Activated T-helper 2 cell treated with anti-CD3 and anti-CD28 coated beads, Interferon-gamma antibody, Interleukin-2, Interleukin-4, amounts not matched to agents 10 μg/mL and 5 μg/mL and 100 μg/mL, durations not matched to agents 14 hours and 24 hours and 36 hours (primary cell): ENCODE measurements around the gene ANKS1A. TPM values are rescaled to one million over a fixed set of nuclear protein-coding genes. Genes with fewer than 3 reads are reported as not detected.

Experiments used
- DNase-seq: peaks from one replicate; pipeline ENCODE4 v3.0.0; 2021; ENCODE audit warnings: low spot score
- H3K27ac Mint-ChIP-seq: one replicate; pipeline ENCODE4 v1.8.0; 2021; ENCODE audit warnings: mixed read lengths
- H3K27me3 Mint-ChIP-seq: one replicate; pipeline ENCODE4 v1.8.0; 2021; ENCODE audit warnings: low read depth, mixed read lengths
- H3K36me3 Mint-ChIP-seq: one replicate; pipeline ENCODE4 v1.8.0; 2021; ENCODE audit warnings: low read depth, mixed read lengths
- H3K4me1 Mint-ChIP-seq: one replicate; pipeline ENCODE4 v1.8.0; 2021; ENCODE audit warnings: low read depth, mixed read lengths
- H3K4me3 Mint-ChIP-seq: one replicate; pipeline ENCODE4 v1.8.0; 2021; ENCODE audit warnings: low read depth, mild to moderate bottlenecking, moderate library complexity, mixed read lengths
- H3K9me3 Mint-ChIP-seq: one replicate; pipeline ENCODE4 v1.8.0; 2021; ENCODE audit warnings: mixed read lengths
- intact Hi-C: fragments of 100-400 bp; cut with micrococcal nuclease; formaldehyde crosslinking; loops from one replicate; pipeline ENCODE4 v1.15.1; 2023
- total RNA-seq: library from RNA; stranded (reverse); gene quantifications from 2 replicates; pipeline ENCODE4 v1.2.3, GENCODE V29; 2022

Gene ANKS1A
- total RNA-seq, 1 donor from 2014 or later = 7.3 TPM

DNA sequence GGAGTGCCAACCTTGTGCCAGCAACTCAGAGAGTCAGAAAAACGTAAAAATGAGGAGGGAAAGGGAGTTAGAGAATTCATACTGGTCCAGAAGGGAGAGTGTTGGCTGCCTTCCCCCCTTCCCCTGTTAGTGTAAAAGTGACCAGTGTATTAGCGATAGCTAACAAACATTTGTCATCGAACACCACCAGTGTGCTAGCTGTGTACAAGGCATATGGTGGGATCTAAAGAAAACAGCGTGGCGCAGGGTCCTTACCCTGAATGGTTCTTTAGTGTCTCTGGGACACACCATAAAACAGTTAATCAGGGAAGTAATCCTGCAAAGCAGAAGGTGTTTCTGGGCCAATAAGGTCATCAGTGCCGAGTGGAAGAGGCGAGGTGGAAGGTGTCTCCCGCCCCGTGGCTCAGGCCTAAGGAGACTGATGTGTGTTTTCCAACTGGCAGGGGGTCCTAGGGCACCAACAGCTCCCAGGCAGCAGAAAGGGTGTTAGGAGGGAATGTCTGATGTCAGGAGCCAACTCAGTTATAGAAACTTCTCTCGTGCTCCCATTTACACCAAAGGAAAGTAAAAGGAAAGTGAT lies 160.2 kb downstream of the ANKS1A start:
- no peak overlapping the region for H3K27ac Mint-ChIP-seq
- no peak overlapping the region for H3K4me3 Mint-ChIP-seq
- no peak for DNase-seq
- H3K9me3 Mint-ChIP-seq = no peaks in the 10 kb centered on the region
- peaks cover 16% of the 10 kb centered on the region for H3K4me1 Mint-ChIP-seq
- no peaks in the 10 kb centered on the region for H3K36me3 Mint-ChIP-seq
- no peaks in the 10 kb centered on the region for H3K27me3 Mint-ChIP-seq
- intact Hi-C loops = no loop called here

DNA sequence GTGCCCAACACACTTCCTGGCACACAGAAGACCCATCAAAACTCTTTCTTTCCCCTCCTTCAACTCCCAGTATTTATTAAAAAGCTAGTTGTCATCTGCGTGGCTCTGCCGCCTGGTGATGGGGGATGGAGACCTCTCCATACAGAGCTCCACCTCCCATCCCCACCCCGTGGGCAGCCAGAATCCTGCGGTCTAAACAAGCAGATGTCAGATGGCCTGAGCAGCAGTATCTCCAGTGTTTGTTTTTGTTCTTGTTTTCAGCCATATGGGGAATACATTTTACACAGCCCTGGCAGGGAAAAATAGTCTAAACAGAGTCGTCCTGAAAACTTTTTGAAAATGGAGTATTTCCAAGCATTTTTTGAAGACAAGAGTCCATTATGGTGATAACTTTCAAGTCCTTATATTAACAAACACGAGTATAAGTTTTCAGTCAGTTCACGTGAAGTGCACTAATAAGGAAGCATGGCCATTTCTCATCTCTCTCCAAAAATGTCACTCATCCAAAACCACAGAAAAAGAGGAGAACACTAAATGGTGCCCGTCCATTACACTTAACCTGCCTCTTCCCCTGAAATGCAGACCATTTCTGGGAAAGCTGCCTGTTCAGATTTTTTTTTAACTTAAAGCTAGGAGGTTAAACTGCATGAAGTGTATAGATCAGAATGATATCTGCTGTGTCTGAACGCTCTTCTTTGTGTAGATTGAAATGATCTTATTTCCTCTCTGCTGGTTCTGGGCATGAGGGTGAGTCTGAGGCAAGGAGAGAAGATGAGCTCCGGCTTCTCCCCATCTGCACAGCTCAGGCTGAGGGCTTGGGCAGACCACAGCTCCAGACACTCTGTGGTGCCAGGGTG lies 161.1 kb downstream of the ANKS1A start:
- Mint-ChIP-seq H3K4me3 (no peak overlapping the region), H3K27me3 (no peaks in the 10 kb centered on the region), H3K4me1 (peaks cover 16% of the 10 kb centered on the region), H3K36me3 (no peaks in the 10 kb centered on the region), H3K27ac (no peak overlapping the region), H3K9me3 (no peaks in the 10 kb centered on the region)
- DNase-seq = no peak
- intact Hi-C loops = no loop called here

DNA sequence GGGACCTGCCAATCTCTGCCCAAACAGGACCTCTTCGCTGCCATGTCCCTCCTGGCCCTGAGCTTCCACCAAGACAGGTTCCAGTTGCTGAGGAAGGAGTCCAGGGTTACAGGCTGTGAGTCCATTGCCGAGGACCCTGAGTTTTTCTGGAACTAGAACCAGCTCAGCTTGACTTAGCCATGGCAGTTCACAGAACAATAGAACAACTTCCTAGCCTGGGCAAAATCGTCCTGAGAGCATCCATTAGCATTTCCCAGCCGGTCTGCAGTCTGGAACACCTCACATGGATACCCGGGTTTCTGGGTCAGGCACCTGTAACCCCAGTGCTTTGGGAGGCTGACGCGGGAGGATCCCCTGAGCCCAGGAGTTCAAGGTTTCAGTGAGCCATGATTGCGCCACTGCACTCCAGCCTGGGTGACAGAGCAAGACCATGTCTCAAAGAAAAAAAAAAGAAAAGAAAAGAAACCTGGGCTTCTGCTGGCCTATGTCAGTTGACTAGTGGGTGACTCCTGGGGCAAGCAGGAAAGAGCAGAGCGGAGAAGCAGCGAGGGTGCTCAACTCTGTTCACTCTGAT lies 161.8 kb downstream of the ANKS1A start:
- intact Hi-C loops = no loop called here
- DNase-seq = no peak

DNA sequence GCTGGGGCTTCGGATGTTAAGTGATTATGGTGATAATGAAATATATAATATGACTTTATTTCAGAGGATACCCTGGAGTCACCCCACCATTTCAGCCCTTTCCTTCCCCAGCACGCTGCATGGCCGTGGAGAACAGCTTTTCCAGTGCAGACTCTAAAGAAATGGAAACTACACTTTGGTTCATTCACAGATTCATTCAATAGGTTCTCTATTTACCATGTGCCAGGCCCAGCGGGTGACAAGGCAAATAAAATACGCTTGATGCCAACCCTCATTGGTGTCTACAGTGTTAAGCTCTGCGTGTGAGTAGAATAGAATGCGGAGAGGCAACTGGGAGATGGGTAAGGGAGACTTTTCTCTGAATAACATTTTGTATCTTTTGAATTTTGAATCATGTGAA lies 162.3 kb downstream of the ANKS1A start:
- no peaks in the 10 kb centered on the region for H3K27me3 Mint-ChIP-seq
- no peak overlapping the region for H3K4me3 Mint-ChIP-seq
- DNase-seq = no peak
- H3K36me3 Mint-ChIP-seq = no peaks in the 10 kb centered on the region
- H3K9me3 Mint-ChIP-seq = no peaks in the 10 kb centered on the region
- intact Hi-C loops = no loop called here
- peaks cover 16% of the 10 kb centered on the region for H3K4me1 Mint-ChIP-seq
- H3K27ac Mint-ChIP-seq = no peak overlapping the region

More for the DNA sequence above, 161.8 kb downstream of the ANKS1A start:
- no peaks in the 10 kb centered on the region for H3K9me3 Mint-ChIP-seq
- H3K36me3 Mint-ChIP-seq = no peaks in the 10 kb centered on the region
- no peaks in the 10 kb centered on the region for H3K27me3 Mint-ChIP-seq
- no peak overlapping the region for H3K4me3 Mint-ChIP-seq
- no peak overlapping the region for H3K27ac Mint-ChIP-seq
- H3K4me1 Mint-ChIP-seq = peaks cover 16% of the 10 kb centered on the region

- no peak for DNase-seq
- Mint-ChIP-seq H3K4me3 (no peak overlapping the region), H3K27me3 (no peaks in the 10 kb centered on the region), H3K9me3 (no peaks in the 10 kb centered on the region), H3K4me1 (peaks cover 10% of the 10 kb centered on the region), H3K27ac (no peak overlapping the region), H3K36me3 (no peaks in the 10 kb centered on the region)
- intact Hi-C loops = no loop called here
Measured at GRCh38 chr6:35051997-35052583, 163.0 kb downstream of the ANKS1A start.

GRCh38 chr6:35052694-35053565 lies 163.9 kb downstream of the ANKS1A start:
- intact Hi-C loops = no loop called here

GRCh38 chr6:35053701-35054100 lies 164.6 kb downstream of the ANKS1A start:
- DNase-seq = no peak
- Mint-ChIP-seq H3K9me3 (no peaks in the 10 kb centered on the region), H3K27me3 (no peaks in the 10 kb centered on the region), H3K36me3 (no peaks in the 10 kb centered on the region), H3K27ac (no peak overlapping the region), H3K4me3 (no peak overlapping the region), H3K4me1 (peaks cover 1% of the 10 kb centered on the region)
- intact Hi-C loops = no loop called here

More at GRCh38 chr6:35052694-35053565, 163.9 kb downstream of the ANKS1A start:
- Mint-ChIP-seq H3K27ac (no peak overlapping the region), H3K4me1 (peaks cover 2% of the 10 kb centered on the region), H3K27me3 (no peaks in the 10 kb centered on the region), H3K4me3 (no peak overlapping the region), H3K9me3 (no peaks in the 10 kb centered on the region), H3K36me3 (no peaks in the 10 kb centered on the region)
- no peak for DNase-seq

DNA sequence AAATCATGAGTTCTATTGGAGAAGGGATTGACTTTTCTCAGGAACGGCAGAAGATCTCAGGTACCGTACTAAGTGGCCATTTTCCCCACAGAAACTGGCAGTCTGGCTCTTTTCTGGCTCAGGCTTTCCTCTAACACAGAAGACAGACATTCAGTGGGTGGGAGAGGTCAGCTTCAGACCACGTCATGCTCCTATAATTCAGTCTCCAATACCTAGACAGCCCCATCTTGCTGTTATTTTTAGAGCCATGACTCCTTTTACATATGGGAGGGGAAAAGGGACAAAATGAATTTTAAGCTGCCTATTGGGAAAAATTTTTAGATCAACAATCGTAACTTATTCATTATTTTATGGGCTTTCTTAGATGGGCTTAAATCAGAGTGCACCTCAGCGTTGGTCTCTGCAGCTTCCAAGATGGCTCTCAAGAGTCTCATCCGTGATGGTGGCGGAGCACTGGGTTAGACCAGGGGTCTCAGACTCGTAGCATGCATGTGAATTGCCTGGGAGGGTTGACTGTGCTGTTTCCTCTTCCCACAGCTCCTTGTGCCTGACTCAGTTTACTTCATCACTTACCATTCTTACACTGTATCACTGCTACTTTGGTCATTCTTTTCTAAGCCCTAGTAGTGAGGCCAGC lies 165.2 kb downstream of the ANKS1A start:
- DNase-seq = no peak
- intact Hi-C loops = no loop called here
- peaks cover 2% of the 10 kb centered on the region for H3K4me1 Mint-ChIP-seq
- H3K36me3 Mint-ChIP-seq = no peaks in the 10 kb centered on the region
- H3K27ac Mint-ChIP-seq = no peak overlapping the region
- H3K27me3 Mint-ChIP-seq = no peaks in the 10 kb centered on the region
- no peak overlapping the region for H3K4me3 Mint-ChIP-seq
- no peaks in the 10 kb centered on the region for H3K9me3 Mint-ChIP-seq

- no peaks in the 10 kb centered on the region for H3K36me3 Mint-ChIP-seq
- intact Hi-C loops = no loop called here
- no peak for DNase-seq
- peaks cover 2% of the 10 kb centered on the region for H3K4me1 Mint-ChIP-seq
- H3K27me3 Mint-ChIP-seq = no peaks in the 10 kb centered on the region
- H3K9me3 Mint-ChIP-seq = no peaks in the 10 kb centered on the region
- H3K4me3 Mint-ChIP-seq = no peak overlapping the region
- H3K27ac Mint-ChIP-seq = no peak overlapping the region
Measured at GRCh38 chr6:35054743-35055130, 165.7 kb downstream of the ANKS1A start.

DNA sequence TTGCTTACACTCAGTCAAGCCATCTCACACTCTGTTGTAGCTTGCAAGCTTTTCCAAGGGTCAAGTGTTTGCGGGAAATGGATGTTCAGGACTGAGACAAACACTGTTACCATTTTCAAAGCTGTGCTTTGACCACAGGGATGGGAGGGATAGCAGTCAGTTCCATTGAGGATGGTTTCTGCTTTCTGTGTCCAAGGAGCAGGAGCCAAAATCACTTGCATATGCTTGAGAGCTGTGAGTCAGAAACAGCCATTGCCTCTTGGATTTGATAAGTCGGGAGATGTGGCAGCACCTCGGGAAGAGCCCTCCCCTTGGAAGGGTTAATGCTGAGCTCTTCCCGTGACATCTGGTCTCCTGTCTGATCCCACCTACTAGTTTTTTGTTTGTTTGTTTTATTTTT lies 166.8 kb downstream of the ANKS1A start:
- Mint-ChIP-seq H3K27ac (no peak overlapping the region), H3K36me3 (no peaks in the 10 kb centered on the region), H3K9me3 (no peaks in the 10 kb centered on the region), H3K4me1 (peaks cover 2% of the 10 kb centered on the region), H3K27me3 (no peaks in the 10 kb centered on the region), H3K4me3 (no peak overlapping the region)
- DNase-seq = no peak
- intact Hi-C loops = no loop called here

- Mint-ChIP-seq H3K9me3 (no peaks in the 10 kb centered on the region), H3K27me3 (no peaks in the 10 kb centered on the region), H3K4me1 (peaks cover 2% of the 10 kb centered on the region), H3K36me3 (no peaks in the 10 kb centered on the region), H3K4me3 (no peak overlapping the region), H3K27ac (no peak overlapping the region)
- intact Hi-C loops = no loop called here
- DNase-seq = no peak
Measured at GRCh38 chr6:35056952-35057351, 167.9 kb downstream of the ANKS1A start.
